Central memory CD8-positive, alpha-beta T cell (primary cell): Measurements from ENCODE around the gene SLIT1.
"Not testable (repeated sequence)": the region's sequence is repeated elsewhere in the genome, so short reads cannot be mapped to it uniquely, and the experiment has no call there.

Source experiments
- ATAC-seq: fragments of 150-1000 bp; cut with Tn5 transposase; replicated peaks from 2 replicates; pipeline ENCODE4 v1.10.0; 2022; ENCODE audit warnings: mild to moderate bottlenecking, moderate FRiP score, moderate number of reproducible peaks; ENCODE audit not compliant: poor library complexity, severe bottlenecking; ENCODE audit errors: extremely low read depth
- DNase-seq, 2 donors: peaks; one replicate each; pipeline ENCODE4 v3.0.0; 2021; ENCODE audit warnings: low spot score in 2 of 2
- H3K27ac Mint-ChIP-seq: one replicate; pipeline ENCODE4 v1.8.0; 2022; ENCODE audit warnings: low read depth, mild to moderate bottlenecking, moderate library complexity, mixed read lengths
- H3K27me3 Mint-ChIP-seq: one replicate; pipeline ENCODE4 v1.8.0; 2022; ENCODE audit warnings: mixed read lengths
- H3K36me3 Mint-ChIP-seq: one replicate; pipeline ENCODE4 v1.8.0; 2022; ENCODE audit warnings: mild to moderate bottlenecking, moderate library complexity, mixed read lengths; ENCODE audit not compliant: insufficient read depth
- H3K4me1 Mint-ChIP-seq: one replicate; pipeline ENCODE4 v1.8.0; 2022; ENCODE audit warnings: mixed read lengths
- H3K4me3 Mint-ChIP-seq: one replicate; pipeline ENCODE4 v1.8.0; 2022; ENCODE audit warnings: mild to moderate bottlenecking, moderate library complexity, mixed read lengths
- H3K9me3 Mint-ChIP-seq: one replicate; pipeline ENCODE4 v1.8.0; 2022; ENCODE audit warnings: mixed read lengths

SLIT1 gene

GRCh38 chr10:97040248-97040584, 145.5 kb downstream of the SLIT1 start:
- Mint-ChIP-seq H3K27me3 (peaks cover 13% of the 10 kb centered on the region), H3K4me3 (no peak overlapping the region), H3K4me1 (peaks cover 11% of the 10 kb centered on the region), H3K36me3 (no peaks in the 10 kb centered on the region), H3K27ac (no peak overlapping the region), H3K9me3 (no peaks in the 10 kb centered on the region)
- no peak for DNase-seq
- ATAC-seq: no peak

GRCh38 chr10:97039538-97040247, 146.1 kb downstream of the SLIT1 start:
- no peaks in the 10 kb centered on the region for H3K36me3 Mint-ChIP-seq
- DNase-seq (no peak), ATAC-seq (no peak)
- H3K9me3 Mint-ChIP-seq: no peaks in the 10 kb centered on the region
- H3K27me3 Mint-ChIP-seq: peaks cover 18% of the 10 kb centered on the region
- peaks cover 11% of the 10 kb centered on the region for H3K4me1 Mint-ChIP-seq
- H3K4me3 Mint-ChIP-seq: no peak overlapping the region
- no peak overlapping the region for H3K27ac Mint-ChIP-seq

- Mint-ChIP-seq H3K4me3 (peak overlapping the region; percentile 40), H3K36me3 (no peaks in the 10 kb centered on the region), H3K27me3 (peaks cover 19% of the 10 kb centered on the region), H3K9me3 (no peaks in the 10 kb centered on the region), H3K27ac (no peak overlapping the region), H3K4me1 (peaks cover 11% of the 10 kb centered on the region)
- ATAC-seq (no peak), DNase-seq (no peak)
Measured at GRCh38 chr10:97038688-97039087, 147.1 kb downstream of the SLIT1 start.

DNA sequence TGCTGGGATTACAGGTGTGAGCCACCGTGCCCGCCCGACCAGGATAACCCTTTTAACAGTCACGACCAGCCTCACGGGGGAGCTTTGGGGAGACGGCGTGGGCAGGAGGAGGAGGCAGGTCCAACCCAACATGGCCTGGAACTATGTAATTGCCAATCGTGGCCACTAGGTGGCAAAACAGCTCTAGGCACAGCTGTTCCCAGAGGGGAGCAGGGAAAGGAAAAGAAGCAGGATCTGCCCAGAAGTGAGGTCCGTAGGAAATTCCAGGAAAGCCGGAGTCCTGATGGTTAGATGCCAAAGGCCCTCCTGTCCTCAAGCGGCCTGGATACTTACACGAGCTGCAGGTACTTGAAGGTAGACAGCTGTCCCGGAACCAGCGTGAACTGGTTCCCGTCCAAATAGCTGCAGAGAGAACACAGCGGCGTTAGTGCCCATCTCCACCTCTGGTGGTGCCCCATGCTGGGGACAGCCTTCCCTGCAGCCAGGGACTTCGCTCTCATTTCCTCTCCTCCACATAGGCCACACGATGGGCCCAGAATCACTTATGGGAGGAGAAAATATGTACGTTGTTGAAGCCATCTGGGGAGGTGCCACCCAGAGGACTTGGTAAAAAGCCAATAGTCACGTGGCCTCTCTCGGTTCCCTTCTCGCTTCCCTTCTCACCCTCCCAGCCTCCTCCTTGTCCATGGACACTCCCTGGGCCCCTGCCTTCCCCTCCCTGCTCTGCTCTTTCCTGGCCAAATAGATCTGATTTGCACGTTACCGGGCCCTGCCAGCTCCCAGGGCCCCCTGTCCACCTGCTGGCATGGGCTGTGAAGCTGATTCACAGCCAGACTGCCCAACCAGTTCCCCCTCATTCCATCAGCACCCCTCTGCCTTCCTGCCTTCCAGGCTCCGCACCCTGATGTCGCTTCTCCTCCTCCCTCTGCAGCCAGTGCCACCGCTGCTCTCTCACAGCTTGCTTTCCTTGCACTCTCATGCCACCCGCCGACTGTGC, 148.1 kb downstream of the SLIT1 start:
- peak; percentile 50 to 53 for DNase-seq
- H3K4me3 Mint-ChIP-seq: peak overlapping the region; percentile 40
- ATAC-seq: peak; percentile 78
- H3K27me3 Mint-ChIP-seq: peaks cover 19% of the 10 kb centered on the region
- H3K9me3 Mint-ChIP-seq: no peaks in the 10 kb centered on the region
- H3K4me1 Mint-ChIP-seq: peaks cover 11% of the 10 kb centered on the region
- H3K36me3 Mint-ChIP-seq: no peaks in the 10 kb centered on the region
- H3K27ac Mint-ChIP-seq: no peak overlapping the region

DNA sequence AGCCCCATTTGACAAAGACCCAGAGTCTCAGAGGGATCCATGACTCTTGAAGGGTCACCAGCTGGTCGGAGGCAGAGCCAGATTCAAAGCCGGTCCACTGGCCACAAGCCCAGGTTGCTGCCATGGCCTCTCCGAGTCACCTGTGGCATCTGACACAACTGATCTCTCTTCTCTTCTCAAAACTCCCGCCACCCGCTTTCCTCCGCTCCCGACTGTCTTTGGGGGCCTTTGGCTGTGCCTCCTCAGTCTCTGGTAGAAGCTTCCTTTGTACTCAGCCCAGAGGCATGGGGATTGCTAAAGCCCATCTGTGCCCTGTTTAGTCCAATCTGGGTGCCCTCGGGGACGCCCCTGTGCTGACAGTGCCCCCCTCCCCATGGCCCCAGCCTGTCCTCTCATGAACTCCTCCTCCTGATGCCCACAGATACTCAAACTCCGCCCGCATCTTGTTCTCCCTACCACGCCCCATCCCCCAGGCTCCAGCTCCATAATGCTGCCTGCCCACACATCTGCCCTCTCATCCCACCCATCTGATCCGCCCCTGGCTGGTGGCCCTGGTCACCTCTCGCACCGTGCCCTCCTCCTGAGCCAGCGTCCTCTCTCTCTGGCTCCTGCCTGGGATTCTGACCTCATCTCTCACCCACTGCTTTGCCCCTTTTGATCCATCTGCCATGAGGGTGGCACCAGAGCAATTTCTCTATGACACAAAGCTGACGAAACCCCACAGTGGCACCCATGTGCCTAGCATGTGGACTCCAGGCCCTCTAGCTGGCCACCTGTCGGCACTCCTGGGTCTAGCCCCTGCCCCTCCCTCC, 150.6 kb downstream of the SLIT1 start:
- Mint-ChIP-seq H3K4me1 (peaks cover 11% of the 10 kb centered on the region), H3K9me3 (no peaks in the 10 kb centered on the region), H3K4me3 (no peak overlapping the region), H3K27me3 (peaks cover 19% of the 10 kb centered on the region), H3K36me3 (peaks cover 2% of the 10 kb centered on the region), H3K27ac (no peak overlapping the region)
- ATAC-seq (no peak), DNase-seq (no peak)

GRCh38 chr10:97034301-97034700, 151.5 kb downstream of the SLIT1 start:
- Mint-ChIP-seq H3K27me3 (peaks cover 19% of the 10 kb centered on the region), H3K36me3 (peaks cover 2% of the 10 kb centered on the region), H3K4me1 (peaks cover 11% of the 10 kb centered on the region), H3K9me3 (no peaks in the 10 kb centered on the region), H3K27ac (no peak overlapping the region), H3K4me3 (no peak overlapping the region)
- ATAC-seq (no peak), DNase-seq (no peak)

- not testable (repeated sequence) for H3K27ac Mint-ChIP-seq, H3K36me3 Mint-ChIP-seq, DNase-seq, ATAC-seq, H3K4me3 Mint-ChIP-seq, H3K9me3 Mint-ChIP-seq
- peaks cover 19% of the 10 kb centered on the region for H3K27me3 Mint-ChIP-seq
- H3K4me1 Mint-ChIP-seq: peaks cover 11% of the 10 kb centered on the region
Measured at GRCh38 chr10:97033841-97034240, 151.9 kb downstream of the SLIT1 start.

DNA sequence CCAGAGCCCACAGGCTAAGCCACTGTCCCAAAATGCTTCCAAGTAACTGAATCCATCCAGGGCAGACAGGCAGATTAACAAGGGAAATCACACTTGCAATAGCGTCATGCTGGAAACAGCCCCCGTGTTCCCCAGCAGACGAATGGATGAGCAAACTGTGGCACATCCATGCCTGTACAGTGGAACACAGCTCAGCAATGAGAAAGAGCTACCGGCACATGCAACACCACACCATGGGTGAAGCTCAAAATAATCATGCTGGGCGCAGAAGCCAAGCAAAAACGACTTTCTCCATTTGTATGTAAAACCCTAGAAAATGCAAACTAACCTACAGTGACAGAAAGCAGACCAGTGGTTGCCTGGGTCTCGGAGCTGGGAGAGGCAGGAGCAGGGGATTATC, 153.1 kb downstream of the SLIT1 start:
- no peaks in the 10 kb centered on the region for H3K9me3 Mint-ChIP-seq
- H3K4me3 Mint-ChIP-seq: no peak overlapping the region
- DNase-seq (no peak), ATAC-seq (no peak)
- H3K4me1 Mint-ChIP-seq: peaks cover 11% of the 10 kb centered on the region
- no peak overlapping the region for H3K27ac Mint-ChIP-seq
- H3K27me3 Mint-ChIP-seq: peaks cover 19% of the 10 kb centered on the region
- peaks cover 2% of the 10 kb centered on the region for H3K36me3 Mint-ChIP-seq

DNA sequence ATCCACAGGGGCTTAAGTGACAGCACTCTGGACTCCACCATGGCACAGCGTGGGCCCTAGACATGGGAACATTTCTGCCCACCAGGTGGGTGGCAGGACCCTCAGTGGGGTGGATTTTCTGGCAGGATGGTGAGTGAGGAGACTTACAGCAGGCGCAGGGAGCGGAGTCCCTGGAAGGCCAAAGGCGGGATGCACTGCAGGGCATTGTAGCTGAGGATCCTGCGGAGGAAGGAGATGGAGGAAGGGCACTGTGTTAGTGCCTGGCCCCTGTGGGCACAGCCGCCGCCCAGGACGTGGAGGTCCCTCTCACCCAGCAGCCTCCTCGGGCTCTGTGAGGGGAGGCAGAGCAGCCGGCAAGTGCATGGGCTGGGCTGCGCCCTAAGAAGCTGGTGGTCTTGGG, 154.3 kb downstream of the SLIT1 start:
- DNase-seq: no peak
- H3K27me3 Mint-ChIP-seq: peaks cover 18% of the 10 kb centered on the region

GRCh38 chr10:97030894-97031293, 154.9 kb downstream of the SLIT1 start:
- Mint-ChIP-seq H3K36me3 (peaks cover 2% of the 10 kb centered on the region), H3K27ac (no peak overlapping the region), H3K4me3 (no peak overlapping the region), H3K4me1 (no peaks in the 10 kb centered on the region), H3K9me3 (no peaks in the 10 kb centered on the region), H3K27me3 (peaks cover 13% of the 10 kb centered on the region)
- no peak for DNase-seq
- ATAC-seq: no peak

More for the DNA sequence above, 154.3 kb downstream of the SLIT1 start:
- H3K4me3 Mint-ChIP-seq: no peak overlapping the region
- no peaks in the 10 kb centered on the region for H3K4me1 Mint-ChIP-seq
- peaks cover 2% of the 10 kb centered on the region for H3K36me3 Mint-ChIP-seq
- H3K27ac Mint-ChIP-seq: no peak overlapping the region
- H3K9me3 Mint-ChIP-seq: no peaks in the 10 kb centered on the region
- no peak for ATAC-seq

DNA sequence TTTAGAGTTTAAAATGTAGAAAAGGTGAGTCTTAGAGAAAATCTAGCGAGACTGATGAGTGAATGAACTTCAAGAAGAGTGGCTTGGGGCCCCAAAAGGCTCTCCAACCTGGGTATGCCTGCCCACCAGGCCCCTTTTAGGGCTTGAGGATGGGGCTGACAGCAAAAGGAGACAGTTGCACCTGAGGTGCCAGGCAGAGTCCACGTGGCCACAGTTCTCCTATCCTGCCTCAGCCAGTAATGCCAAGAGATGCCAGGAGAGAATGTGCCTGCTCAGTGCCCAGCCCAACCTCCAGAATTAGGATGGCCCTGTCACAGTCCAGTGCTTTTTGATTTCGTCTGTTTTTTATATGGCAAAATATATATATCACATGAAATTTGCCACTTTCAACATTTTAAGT, 156.5 kb downstream of the SLIT1 start:
- H3K27ac Mint-ChIP-seq: no peak overlapping the region
- no peak overlapping the region for H3K4me3 Mint-ChIP-seq
- peaks cover 2% of the 10 kb centered on the region for H3K36me3 Mint-ChIP-seq
- no peaks in the 10 kb centered on the region for H3K4me1 Mint-ChIP-seq
- H3K9me3 Mint-ChIP-seq: no peaks in the 10 kb centered on the region
- ATAC-seq (no peak), DNase-seq (no peak)
- no peaks in the 10 kb centered on the region for H3K27me3 Mint-ChIP-seq

DNA sequence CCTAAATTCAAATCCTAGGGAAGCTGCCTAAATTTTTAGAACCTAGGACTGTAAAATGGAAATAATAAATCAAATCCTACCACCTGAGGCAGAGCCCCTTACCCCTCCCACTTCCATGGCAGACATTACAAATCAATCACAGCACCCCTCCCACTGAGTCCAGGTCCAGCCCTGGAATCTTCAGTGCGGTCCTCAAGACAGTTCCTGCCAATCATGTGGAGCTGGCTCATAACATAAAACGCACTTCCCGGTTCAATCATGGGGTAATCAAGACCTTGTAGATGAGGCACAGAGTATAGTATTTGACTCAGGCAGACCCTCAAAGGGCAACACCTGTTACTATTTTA, 157.0 kb downstream of the SLIT1 start:
- DNase-seq (no peak), ATAC-seq (no peak)
- H3K36me3 Mint-ChIP-seq: peaks cover 2% of the 10 kb centered on the region
- H3K27me3 Mint-ChIP-seq: no peaks in the 10 kb centered on the region
- H3K27ac Mint-ChIP-seq: no peak overlapping the region
- H3K4me1 Mint-ChIP-seq: no peaks in the 10 kb centered on the region
- H3K4me3 Mint-ChIP-seq: no peak overlapping the region
- no peaks in the 10 kb centered on the region for H3K9me3 Mint-ChIP-seq
